H9 (cell line): Measurements from ENCODE around the gene CHCHD3. TPM values are rescaled to one million over a fixed set of nuclear protein-coding genes. Genes with fewer than 3 reads are reported as not detected.
"Not testable (repeated sequence)": the region's sequence is repeated elsewhere in the genome, so short reads cannot be mapped to it uniquely, and the experiment has no call there.

ENCODE experiments used
- DNase-seq: peaks from one replicate; pipeline ENCODE4 v3.0.0-alpha.2; 2017
- H2AFZ ChIP-seq: one replicate; pipeline ENCODE4 v1.6.1; 2013; ENCODE audit warnings: mild to moderate bottlenecking, low read length, control low read depth, moderate library complexity
- H2AK5ac ChIP-seq: 2 replicates; pipeline ENCODE4 v1.6.1; 2013; ENCODE audit warnings: low read length, control low read depth, mixed read lengths; ENCODE audit not compliant: insufficient read length
- H2BK120ac ChIP-seq: one replicate; pipeline ENCODE4 v1.6.1; 2013; ENCODE audit warnings: low read depth, mild to moderate bottlenecking, low read length, control low read depth, inconsistent platforms; ENCODE audit not compliant: poor library complexity, severe bottlenecking
- H2BK12ac ChIP-seq: 2 replicates; pipeline ENCODE4 v1.6.1; 2013; ENCODE audit warnings: low read length, control low read depth, mixed read lengths, low read depth; ENCODE audit not compliant: insufficient read length
- H2BK15ac ChIP-seq: 2 replicates; pipeline ENCODE4 v1.6.1; 2013; ENCODE audit warnings: low read depth, low read length, control low read depth
- H2BK20ac ChIP-seq: one replicate; pipeline ENCODE4 v1.6.1; 2013; ENCODE audit warnings: low read depth, mild to moderate bottlenecking, low read length, control low read depth, inconsistent platforms; ENCODE audit not compliant: poor library complexity, severe bottlenecking
- H2BK5ac ChIP-seq: 2 replicates; pipeline ENCODE4 v1.6.1; 2013; ENCODE audit warnings: low read length, control low read depth, mixed read lengths; ENCODE audit not compliant: insufficient read length
- H3K14ac ChIP-seq: 2 replicates; pipeline ENCODE4 v1.6.1; 2013; ENCODE audit warnings: low read length, control low read depth; ENCODE audit not compliant: insufficient read depth
- H3K18ac ChIP-seq: 2 replicates; pipeline ENCODE4 v1.6.1; 2013; ENCODE audit warnings: low read depth, mild to moderate bottlenecking, mixed read lengths, low read length, control low read depth; ENCODE audit not compliant: insufficient read length
- H3K23ac ChIP-seq: 2 replicates; pipeline ENCODE4 v1.6.1; 2013; ENCODE audit warnings: low read length, control low read depth, mixed read lengths, low read depth; ENCODE audit not compliant: insufficient read length
- H3K23me2 ChIP-seq: 2 replicates; pipeline ENCODE4 v1.6.1; 2013; ENCODE audit warnings: low read depth, mild to moderate bottlenecking, mixed read lengths, low read length, control low read depth; ENCODE audit not compliant: insufficient read length, poor library complexity, severe bottlenecking
- H3K27ac ChIP-seq: 2 replicates; pipeline ENCODE4 v1.5.1; 2013; ENCODE audit warnings: low read length, control low read depth, mixed read lengths, low read depth; ENCODE audit not compliant: insufficient read length
- H3K27me3 ChIP-seq: 2 replicates; pipeline ENCODE4 v1.6.1; 2013; ENCODE audit warnings: low read length, control low read depth, inconsistent platforms; ENCODE audit not compliant: insufficient read depth
- H3K4ac ChIP-seq: 2 replicates; pipeline ENCODE4 v1.6.1; 2013; ENCODE audit warnings: low read depth, mild to moderate bottlenecking, control low read depth, inconsistent platforms, low read length, moderate library complexity
- H3K4me1 ChIP-seq: 2 replicates; pipeline ENCODE4 v1.6.1; 2013; ENCODE audit warnings: low read length, control low read depth, inconsistent platforms; ENCODE audit not compliant: insufficient read depth
- H3K4me2 ChIP-seq: 2 replicates; pipeline ENCODE4 v1.6.1; 2013; ENCODE audit warnings: low read length, control low read depth, mixed read lengths; ENCODE audit not compliant: insufficient read length, insufficient read depth
- H3K56ac ChIP-seq: 2 replicates; pipeline ENCODE4 v1.6.1; 2013; ENCODE audit warnings: low read depth, mild to moderate bottlenecking, mixed read lengths, low read length, control low read depth; ENCODE audit not compliant: insufficient read length
- H3K79me1 ChIP-seq: 2 replicates; pipeline ENCODE4 v1.6.1; 2013; ENCODE audit warnings: low read depth, mild to moderate bottlenecking, moderate library complexity, low read length, control low read depth, inconsistent platforms; ENCODE audit not compliant: insufficient read depth, poor library complexity, severe bottlenecking
- H3K79me2 ChIP-seq: 2 replicates; pipeline ENCODE4 v1.6.1; 2013; ENCODE audit warnings: low read length, control low read depth, inconsistent platforms; ENCODE audit not compliant: insufficient read depth
- H3K9ac ChIP-seq: 2 replicates; pipeline ENCODE4 v1.6.1; 2013; ENCODE audit warnings: low read length, control low read depth, mixed read lengths; ENCODE audit not compliant: insufficient read length; ENCODE audit errors: extremely low read depth
- H3K9me3 ChIP-seq: one replicate; pipeline ENCODE4 v1.6.1; 2013; ENCODE audit warnings: low read depth, low read length, inconsistent platforms; ENCODE audit not compliant: control insufficient read depth
- H3T11ph ChIP-seq: one replicate; pipeline ENCODE4 v1.6.1; 2013; ENCODE audit warnings: mild to moderate bottlenecking, low read length, control low read depth, inconsistent platforms
- H4K20me1 ChIP-seq: one replicate; pipeline ENCODE4 v1.6.1; 2013; ENCODE audit not compliant: control insufficient read depth, insufficient read length, insufficient read depth
- H4K5ac ChIP-seq: 2 replicates; pipeline ENCODE4 v1.6.1; 2013; ENCODE audit warnings: low read depth, mild to moderate bottlenecking, mixed read lengths, low read length, control low read depth; ENCODE audit not compliant: insufficient read length
- H4K8ac ChIP-seq: replicated peaks from 2 replicates; pipeline ENCODE4 v1.6.1; 2013; ENCODE audit warnings: low read length, control low read depth, mixed read lengths, low read depth; ENCODE audit not compliant: insufficient read length
- H4K91ac ChIP-seq: 2 replicates; pipeline ENCODE4 v1.6.1; 2013; ENCODE audit warnings: low read depth, mild to moderate bottlenecking, moderate library complexity, mixed read lengths, low read length, control low read depth; ENCODE audit not compliant: insufficient read length
- H3K27ac Mint-ChIP-seq, 3 experiments: 2 replicates in 2 of 3; 3 replicates in 1 of 3; pipeline ENCODE4 v1.8.0; 2020 to 2021; ENCODE audit warnings: mixed read lengths in 3 of 3, mild to moderate bottlenecking in 1 of 3, moderate library complexity in 1 of 3
- H3K27me3 Mint-ChIP-seq: 2 replicates; pipeline ENCODE4 v1.8.0; 2021; ENCODE audit warnings: low read depth, mild to moderate bottlenecking, moderate library complexity, mixed read lengths
- H3K36me3 Mint-ChIP-seq, 3 experiments: 2 replicates in 2 of 3; 3 replicates in 1 of 3; pipeline ENCODE4 v1.8.0; 2020 to 2021; ENCODE audit warnings: low read depth in 3 of 3, mixed read lengths in 3 of 3; ENCODE audit not compliant: insufficient read depth in 1 of 3
- H3K4me1 Mint-ChIP-seq, 2 experiments: 2 replicates each; pipeline ENCODE4 v1.8.0; 2020; ENCODE audit warnings: mixed read lengths in 2 of 2
- H3K4me3 Mint-ChIP-seq, 2 experiments: 2 replicates in 1 of 2; 3 replicates in 1 of 2; pipeline ENCODE4 v1.8.0; 2020 to 2021; ENCODE audit warnings: mild to moderate bottlenecking in 2 of 2, mixed read lengths in 2 of 2, moderate library complexity in 1 of 2
- H3K9me3 Mint-ChIP-seq, 2 experiments: 2 replicates in 1 of 2; 3 replicates in 1 of 2; pipeline ENCODE4 v1.8.0; 2020; ENCODE audit warnings: mild to moderate bottlenecking in 2 of 2, mixed read lengths in 2 of 2, moderate library complexity in 1 of 2
- CTCF ChIP-seq: fragments of 200-600 bp; sonication (generic); conservative IDR thresholded peaks from 3 replicates; pipeline ENCODE4 v1.8.0; 2021; ENCODE audit warnings: antibody characterized with exemption, mild to moderate bottlenecking
- WGBS: extraction: QIAGEN DNeasy Blood & Tissue Kit; methylation state at CpG from one replicate; pipeline ENCODE4 v1.1.7; 2013; ENCODE audit warnings: missing lambda C conversion rate, low lambda C conversion rate, mixed read lengths; ENCODE audit not compliant: insufficient read length; ENCODE audit errors: extremely low coverage; 5-methylcytosine and 5-hydroxymethylcytosine counted together
- total RNA-seq: library from RNA; stranded (reverse); gene quantifications from 2 replicates; pipeline ENCODE4 v1.2.1, GENCODE V29; 2021

Gene CHCHD3
- total RNA-seq, 1 experiment from 2014 or later: 104 TPM

DNA sequence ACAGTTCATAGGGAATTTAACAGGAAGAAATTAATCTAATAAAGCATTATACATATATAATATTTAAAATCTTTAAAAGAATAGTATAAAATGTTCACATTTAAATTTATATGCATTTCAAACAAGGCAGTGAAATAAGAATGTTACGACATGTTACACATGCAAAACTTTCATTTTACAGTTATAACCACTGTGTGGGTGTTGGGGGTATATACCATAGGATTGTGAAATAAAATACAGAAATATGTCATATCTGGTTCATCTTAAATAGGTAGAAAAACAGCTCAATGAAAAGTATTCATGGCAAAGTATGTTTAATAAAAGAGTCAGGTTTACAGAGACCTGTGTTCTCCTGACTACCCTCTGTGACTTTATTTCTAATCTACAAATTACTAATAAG is 45.6 kb downstream of the CHCHD3 start:
- no peak overlapping the region for H2BK120ac ChIP-seq
- Mint-ChIP-seq H3K4me3 (no peak overlapping the region), H3K9me3 (no peaks in the 10 kb centered on the region), H3K27ac (no peak overlapping the region), H3K27me3 (no peaks in the 10 kb centered on the region), H3K4me1 (peaks cover 13 to 17% of the 10 kb centered on the region in 2 experiments), H3K36me3 (peaks cover 4 to 8% (median 6%) of the 10 kb centered on the region in 3 experiments; a peak in 5 of 7 replicates)
- H3K14ac ChIP-seq: no peak overlapping the region
- H3K4me1 ChIP-seq: peaks cover 4% of the 10 kb centered on the region
- H3K23me2 ChIP-seq: no peaks in the 10 kb centered on the region
- no peaks in the 10 kb centered on the region for H4K20me1 ChIP-seq
- no peak overlapping the region for H2BK5ac ChIP-seq
- no peak overlapping the region for H4K5ac ChIP-seq
- WGBS: no CpG with 5 or more reads among the region's 1 CpG
- no peak for TF ChIP-seq CTCF
- no peak overlapping the region for H3T11ph ChIP-seq
- no peak overlapping the region for H4K91ac ChIP-seq
- no peak overlapping the region for H3K18ac ChIP-seq
- no peak overlapping the region for H3K4me2 ChIP-seq
- no peak overlapping the region for H4K8ac ChIP-seq
- no peak overlapping the region for H3K9ac ChIP-seq
- H3K27ac ChIP-seq: no peak overlapping the region
- no peak overlapping the region for H2AK5ac ChIP-seq
- no peaks in the 10 kb centered on the region for H3K27me3 ChIP-seq
- no peak overlapping the region for H3K4ac ChIP-seq
- H3K23ac ChIP-seq: no peak overlapping the region
- no peak overlapping the region for H3K56ac ChIP-seq
- no peaks in the 10 kb centered on the region for H3K9me3 ChIP-seq
- peaks cover 3% of the 10 kb centered on the region for H3K79me1 ChIP-seq
- H2AFZ ChIP-seq: no peak overlapping the region
- peaks cover 10% of the 10 kb centered on the region; the same call in 1 of the 2 replicates for H3K79me2 ChIP-seq
- H2BK15ac ChIP-seq: no peak overlapping the region
- H2BK20ac ChIP-seq: no peak overlapping the region
- DNase-seq: no peak
- no peak overlapping the region for H2BK12ac ChIP-seq

GRCh38 chr7:133035240-133035639 is 46.6 kb downstream of the CHCHD3 start:
- not testable (repeated sequence) for H3K79me2 ChIP-seq, H3K36me3 Mint-ChIP-seq, H3K18ac ChIP-seq, H3K27me3 Mint-ChIP-seq, H3K4me2 ChIP-seq, H4K91ac ChIP-seq, H4K8ac ChIP-seq, H3K14ac ChIP-seq, H3K79me1 ChIP-seq, H2BK20ac ChIP-seq, H2AK5ac ChIP-seq, H2BK12ac ChIP-seq, H3K9ac ChIP-seq, H2BK15ac ChIP-seq, H3K9me3 Mint-ChIP-seq, H3K27me3 ChIP-seq, H3K9me3 ChIP-seq, H3K4me1 ChIP-seq, H3K4ac ChIP-seq, H3K4me1 Mint-ChIP-seq, H2BK5ac ChIP-seq, H3K4me3 Mint-ChIP-seq, H4K5ac ChIP-seq, H3K56ac ChIP-seq, DNase-seq, H3K23me2 ChIP-seq, H3K23ac ChIP-seq, H2AFZ ChIP-seq, H3K27ac ChIP-seq, H4K20me1 ChIP-seq, H3T11ph ChIP-seq, H2BK120ac ChIP-seq
- peak overlapping the region in 2 of 3 experiments; percentile 83 to 93; a peak in 4 of 7 replicates for H3K27ac Mint-ChIP-seq
- WGBS: no CpG with 5 or more reads among the region's 10 CpGs
